WI38 (cell line): ENCODE measurements around the gene COL15A1.

Experiments
- H3K4me3 ChIP-seq: 2 replicates; pipeline ENCODE4 v1.5.1; 2011; ENCODE audit warnings: low read depth, mild to moderate bottlenecking, control low read depth, low read length
- CTCF ChIP-seq: IDR thresholded peaks from 2 replicates; pipeline ENCODE4 v1.5.1; 2012; ENCODE audit warnings: low read depth, mild to moderate bottlenecking, control low read depth, low read length

Gene COL15A1

DNA sequence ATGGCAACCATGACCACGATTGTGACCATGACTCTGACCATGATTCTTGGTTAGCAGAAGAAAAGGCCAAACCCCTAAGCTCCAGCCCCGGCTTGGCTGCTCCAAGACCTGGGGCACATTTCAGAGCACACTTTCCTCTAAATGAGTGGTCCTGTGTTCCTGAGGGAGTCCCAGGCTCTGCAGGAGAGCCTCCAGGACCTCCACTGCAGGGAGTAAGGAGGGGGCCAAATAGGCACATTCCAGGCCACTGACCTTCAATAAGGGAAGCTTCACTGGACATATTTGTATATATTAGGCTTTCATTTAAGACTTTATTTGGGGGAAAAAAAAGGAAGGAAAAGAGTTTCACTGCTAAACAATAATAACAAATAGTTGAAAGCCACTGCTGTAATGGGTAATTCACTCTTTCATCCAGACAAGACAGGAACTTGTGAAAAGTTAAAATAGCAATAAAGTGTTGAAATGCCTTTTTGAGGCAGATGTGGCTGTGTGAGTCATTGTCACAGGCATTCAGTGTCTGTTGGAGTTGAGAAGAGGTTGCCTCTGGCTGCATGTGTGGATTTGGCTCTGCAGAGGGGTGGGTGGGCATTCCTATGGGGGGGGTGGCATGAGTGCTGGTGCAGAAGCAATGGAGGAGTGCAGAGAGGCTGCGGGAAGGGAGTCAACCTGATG, 97.3 kb downstream of the COL15A1 start:
- H3K4me3 ChIP-seq, result no peak overlapping the region
- TF ChIP-seq CTCF, result no peak

DNA sequence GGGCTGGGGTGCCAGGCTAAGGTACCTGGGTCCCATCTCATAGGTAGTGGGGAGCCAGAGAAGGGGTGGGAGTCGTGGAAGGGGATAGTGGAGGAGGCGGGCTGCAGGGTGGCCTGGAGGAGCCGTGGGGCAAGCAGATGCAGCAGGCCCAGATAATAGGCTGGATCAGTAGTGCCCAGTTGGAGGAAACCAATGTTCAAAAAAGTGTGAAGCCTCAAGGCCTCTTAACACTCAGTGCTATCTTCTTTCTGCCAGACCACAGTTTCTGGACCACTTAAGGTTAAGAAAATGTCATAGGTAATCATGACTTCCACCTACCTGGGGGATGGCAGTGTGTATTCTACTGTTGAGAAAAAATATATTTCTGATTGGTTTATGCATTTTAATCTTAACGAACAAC, 97.9 kb downstream of the COL15A1 start:
- no peak overlapping the region for H3K4me3 ChIP-seq
- no peak for TF ChIP-seq CTCF

DNA sequence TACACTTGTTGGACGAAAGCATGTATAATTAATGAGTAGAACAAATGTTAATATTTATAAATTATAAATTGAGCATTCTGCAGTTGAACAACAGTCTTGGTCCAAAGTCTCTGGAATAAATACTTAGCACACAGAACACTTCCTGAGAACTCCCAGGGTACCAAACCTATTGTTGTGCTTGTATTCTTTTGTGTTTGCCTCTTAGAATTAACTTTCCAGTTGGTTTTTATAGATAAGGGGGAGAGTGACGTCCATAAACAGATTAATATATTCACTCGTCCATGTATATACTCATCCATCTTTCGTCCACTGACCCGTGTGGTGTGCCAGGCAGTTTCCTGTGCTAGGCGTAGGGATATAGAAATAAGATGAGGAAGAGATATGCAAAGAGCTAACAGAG, 98.9 kb downstream of the COL15A1 start:
- TF ChIP-seq CTCF, result no peak
- no peak overlapping the region for H3K4me3 ChIP-seq

- H3K4me3 ChIP-seq, result no peak overlapping the region
- no peak for TF ChIP-seq CTCF
Measured at GRCh38 chr9:99044827-99045226, 101.1 kb downstream of the COL15A1 start.

- no peak for TF ChIP-seq CTCF
- no peak overlapping the region for H3K4me3 ChIP-seq
Measured at GRCh38 chr9:99046068-99046467, 102.4 kb downstream of the COL15A1 start.

GRCh38 chr9:99046542-99047071, 102.9 kb downstream of the COL15A1 start:
- no peak overlapping the region for H3K4me3 ChIP-seq
- TF ChIP-seq CTCF, result no peak

DNA sequence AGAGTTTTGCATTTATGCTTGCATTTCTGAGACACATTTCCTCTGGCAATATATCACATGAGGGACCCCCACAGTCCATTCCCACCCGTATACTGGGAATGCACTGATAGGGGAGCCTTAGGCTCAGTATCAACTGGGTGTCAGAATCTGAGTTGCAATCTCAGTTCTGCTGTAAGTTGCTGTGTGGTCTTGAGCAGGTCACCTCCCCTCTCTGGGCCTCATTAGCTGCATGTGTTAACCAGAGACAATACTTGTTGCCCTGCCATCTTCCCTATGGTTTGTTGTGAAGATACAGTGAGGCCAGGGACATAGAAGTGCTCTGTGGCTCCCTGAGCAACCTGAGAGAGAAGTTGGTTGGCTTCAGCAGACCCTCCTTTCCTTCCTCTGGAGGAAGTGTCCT, 105.5 kb downstream of the COL15A1 start:
- H3K4me3 ChIP-seq, result no peak overlapping the region
- no peak for TF ChIP-seq CTCF
